DMS79 (cell line): Measurements from ENCODE around the gene HSPG2.
"Not testable (repeated sequence)": the region's sequence is repeated elsewhere in the genome, so short reads cannot be mapped to it uniquely, and the experiment has no call there.

Source experiments
- DNase-seq: peaks from one replicate; lab custom pipeline; 2025; lab: John Stamatoyannopoulos, UW

Gene HSPG2

DNA sequence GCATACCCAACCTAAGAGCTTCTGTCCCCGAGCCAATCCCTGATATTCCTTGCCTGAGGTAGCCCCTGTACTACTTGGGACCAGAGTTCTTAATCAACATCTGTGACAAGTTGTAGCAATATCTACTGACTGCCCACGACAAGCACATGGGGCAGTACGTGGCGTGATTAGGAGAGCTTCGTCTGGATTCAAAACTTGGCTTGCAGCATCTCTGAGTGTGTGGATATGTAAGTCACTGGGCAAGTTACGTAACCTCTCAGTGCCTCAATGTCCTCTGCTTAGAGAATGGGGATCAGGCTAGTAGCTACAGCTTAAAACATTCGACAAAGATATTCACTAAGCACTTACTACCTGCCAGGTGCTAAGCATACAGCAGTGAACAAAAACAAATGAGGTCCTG, 5.0 kb downstream of the HSPG2 start:
- DNase-seq, result no peak

DNA sequence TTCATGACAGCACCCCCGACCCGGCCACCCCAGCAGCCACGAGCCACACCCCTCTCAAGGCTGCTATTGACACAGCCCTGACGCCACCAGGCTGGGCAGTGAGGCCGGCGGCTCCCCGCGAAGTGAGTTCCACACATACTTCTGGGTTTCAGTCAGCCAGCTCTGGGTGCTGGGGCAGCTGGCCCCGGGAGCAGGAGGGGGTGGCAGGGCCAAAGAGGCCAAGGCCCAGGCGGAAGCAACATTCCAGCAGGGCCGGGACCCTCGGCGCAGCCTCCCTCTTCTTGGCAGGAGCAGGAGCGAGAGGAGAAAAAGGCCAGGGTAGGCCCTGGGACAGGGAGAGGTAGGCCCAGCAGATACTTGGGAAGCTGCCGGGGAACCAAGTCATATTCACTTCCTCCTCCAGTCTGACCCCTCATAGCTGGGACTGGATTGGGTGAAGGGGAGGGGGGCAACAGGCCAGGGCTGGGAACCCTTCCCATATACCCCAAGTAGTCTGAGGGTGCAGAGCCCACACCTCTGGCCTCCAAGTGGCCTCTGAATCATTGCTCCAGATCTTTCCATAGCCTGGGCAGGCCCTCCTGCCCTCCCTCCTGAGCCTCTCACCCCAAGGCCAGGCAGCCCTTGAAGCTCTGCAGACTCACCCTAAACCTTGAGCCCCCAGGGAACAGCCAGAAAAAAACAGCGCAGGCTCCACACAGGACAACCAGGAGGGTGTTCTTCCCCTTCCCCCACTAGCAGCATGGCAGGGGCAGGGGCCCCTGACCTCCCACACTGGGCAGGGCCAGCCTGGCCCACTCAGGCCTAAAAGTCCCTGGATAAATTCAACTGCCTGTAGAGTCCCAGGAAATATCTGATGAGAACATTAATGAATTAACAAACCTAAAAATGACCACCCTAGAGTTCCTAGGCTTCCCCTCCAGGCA, 5.7 kb downstream of the HSPG2 start:
- no peak for DNase-seq

DNA sequence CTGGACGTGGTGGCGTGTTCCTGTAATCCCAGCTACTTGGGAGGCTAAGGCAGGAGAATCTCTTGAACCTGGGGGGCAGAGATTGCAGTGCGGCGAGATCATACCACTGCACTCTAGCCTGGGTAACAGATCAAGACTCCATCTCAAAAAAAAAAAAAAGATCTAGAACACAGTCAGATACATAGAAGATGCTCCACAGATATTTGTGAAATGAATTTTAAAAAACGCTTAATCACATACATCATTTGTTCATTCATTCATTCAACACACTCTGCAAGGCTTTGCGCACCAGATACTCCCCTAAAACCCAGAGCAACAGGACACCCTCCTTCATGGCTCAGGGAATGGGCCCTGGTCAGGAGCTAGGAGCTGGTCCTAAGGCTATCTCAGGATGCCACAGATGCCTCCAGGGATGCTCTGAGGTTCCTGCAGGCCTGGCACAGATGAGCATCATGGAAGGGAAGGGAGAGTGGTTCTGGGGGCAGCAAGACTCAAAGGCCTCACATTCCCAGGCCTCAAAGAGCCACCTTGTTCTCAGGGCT, 6.4 kb downstream of the HSPG2 start:
- DNase-seq, result no peak

GRCh38 chr1:21930080-21930571, 7.0 kb downstream of the HSPG2 start:
- DNase-seq, result no peak

DNA sequence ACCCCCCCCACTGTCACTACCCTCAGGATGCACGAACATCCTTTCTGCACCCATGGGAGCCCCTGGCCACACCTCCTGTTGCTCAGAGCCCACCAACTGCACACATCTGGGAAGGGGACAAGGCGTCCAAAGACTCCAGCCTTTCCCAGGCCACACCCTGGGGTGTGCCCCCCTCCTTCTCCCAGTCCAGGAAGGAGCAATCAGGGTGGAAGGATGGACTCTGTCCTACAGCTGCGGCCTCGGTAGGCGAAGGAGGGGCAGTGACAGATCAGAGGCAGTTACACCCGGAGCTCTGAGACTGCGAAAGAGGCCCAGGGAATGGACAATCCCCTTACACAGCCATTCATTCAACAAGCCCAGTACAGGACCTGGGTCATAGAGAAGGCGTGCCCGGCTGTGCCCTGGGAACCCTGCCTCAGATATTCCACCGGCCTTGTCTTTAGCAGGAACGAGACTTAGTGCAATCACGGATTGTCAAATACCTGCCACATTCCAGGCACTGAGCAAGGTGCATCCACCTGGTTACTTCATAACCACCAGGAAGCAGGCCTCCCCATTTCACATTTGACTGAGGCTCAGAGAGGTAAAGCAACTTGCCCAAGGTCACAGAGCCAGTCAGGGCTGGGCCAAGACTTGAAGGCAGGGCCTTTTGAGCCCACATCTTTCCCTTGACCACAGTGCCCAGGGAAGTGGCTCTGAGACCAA, 9.4 kb downstream of the HSPG2 start:
- no peak for DNase-seq

DNA sequence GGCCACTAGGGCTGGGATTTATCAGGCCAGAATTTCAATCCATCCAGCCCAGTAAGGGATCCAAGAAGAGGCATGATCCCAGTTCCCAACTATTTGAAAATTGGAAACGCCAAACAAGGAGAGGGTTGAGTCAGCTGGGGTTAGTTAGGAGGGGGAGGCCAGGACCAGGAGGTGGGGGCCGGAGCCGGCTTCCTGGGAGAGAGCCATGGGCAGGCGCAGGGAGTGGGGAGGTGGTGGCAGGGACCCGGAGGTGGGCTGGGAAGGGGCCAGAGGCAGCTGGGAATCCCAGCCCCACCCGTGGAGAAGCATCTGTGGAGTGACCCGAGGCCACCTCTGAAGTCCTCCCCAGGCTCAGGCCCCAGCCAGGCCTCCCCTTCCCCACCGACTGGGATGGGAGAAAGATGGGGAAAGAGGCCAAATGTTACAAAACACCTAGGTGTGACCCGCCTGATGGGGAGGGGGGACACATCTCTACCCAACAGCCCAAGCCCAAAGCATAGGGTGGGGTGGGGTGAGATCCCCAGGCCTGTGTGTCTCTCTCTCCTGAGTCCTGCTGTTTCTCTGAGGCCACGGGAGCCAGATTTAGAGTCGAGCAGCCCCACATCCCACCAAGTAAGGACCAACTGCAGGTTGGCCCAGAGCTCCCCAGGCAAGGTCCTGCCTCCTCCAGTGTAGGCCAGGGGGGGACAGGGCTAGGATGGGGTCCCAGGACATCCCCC, 10.1 kb downstream of the HSPG2 start:
- DNase-seq, result no peak

DNA sequence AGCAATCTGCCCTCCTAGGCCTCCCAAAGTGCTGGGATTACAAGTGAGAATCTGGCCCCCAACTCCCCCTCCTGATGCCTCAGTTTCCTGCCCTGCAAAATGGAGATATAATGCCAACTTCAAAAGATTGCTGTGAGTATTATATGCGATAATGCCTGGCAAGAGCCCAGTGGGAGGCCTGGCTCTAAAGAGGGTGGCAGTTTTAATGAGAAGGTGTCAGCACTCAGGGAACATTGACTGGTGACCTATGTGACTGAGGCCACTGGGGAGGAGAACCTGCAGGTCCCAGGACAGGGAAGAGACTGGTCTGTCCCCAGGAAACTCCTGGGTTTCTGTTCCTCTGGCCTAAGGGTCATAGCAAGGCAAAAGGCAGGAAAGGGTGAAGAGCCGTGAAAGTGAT, 11.0 kb downstream of the HSPG2 start:
- no peak for DNase-seq

GRCh38 chr1:21925334-21925940, 11.7 kb downstream of the HSPG2 start:
- DNase-seq, result no peak

DNA sequence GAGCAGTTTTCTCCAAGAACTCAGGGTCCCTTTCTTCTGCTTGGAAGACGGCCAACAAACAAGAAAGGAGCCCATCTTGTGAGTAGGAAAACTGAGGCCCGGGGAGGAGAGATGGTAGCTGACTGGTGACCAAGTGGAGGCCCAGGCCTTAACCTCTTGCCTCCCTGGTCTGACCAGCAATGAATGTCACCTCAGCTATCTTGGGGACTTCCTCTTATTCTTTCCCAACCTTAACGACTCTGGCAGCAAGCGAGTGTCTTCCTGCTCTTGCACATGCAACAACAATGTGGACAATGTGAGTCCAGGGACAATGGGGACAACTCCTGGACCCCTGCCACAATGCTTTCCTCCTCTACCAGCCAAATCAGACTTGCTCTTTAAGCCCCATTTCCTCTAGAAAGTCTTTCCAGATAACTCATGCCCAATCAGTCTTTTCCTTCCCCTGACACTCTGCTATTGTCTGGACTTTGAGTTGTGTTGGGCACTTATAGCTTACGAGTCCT, 12.6 kb downstream of the HSPG2 start:
- DNase-seq, result no peak

GRCh38 chr1:21922090-21923013, 14.8 kb downstream of the HSPG2 start:
- DNase-seq, result no peak

DNA sequence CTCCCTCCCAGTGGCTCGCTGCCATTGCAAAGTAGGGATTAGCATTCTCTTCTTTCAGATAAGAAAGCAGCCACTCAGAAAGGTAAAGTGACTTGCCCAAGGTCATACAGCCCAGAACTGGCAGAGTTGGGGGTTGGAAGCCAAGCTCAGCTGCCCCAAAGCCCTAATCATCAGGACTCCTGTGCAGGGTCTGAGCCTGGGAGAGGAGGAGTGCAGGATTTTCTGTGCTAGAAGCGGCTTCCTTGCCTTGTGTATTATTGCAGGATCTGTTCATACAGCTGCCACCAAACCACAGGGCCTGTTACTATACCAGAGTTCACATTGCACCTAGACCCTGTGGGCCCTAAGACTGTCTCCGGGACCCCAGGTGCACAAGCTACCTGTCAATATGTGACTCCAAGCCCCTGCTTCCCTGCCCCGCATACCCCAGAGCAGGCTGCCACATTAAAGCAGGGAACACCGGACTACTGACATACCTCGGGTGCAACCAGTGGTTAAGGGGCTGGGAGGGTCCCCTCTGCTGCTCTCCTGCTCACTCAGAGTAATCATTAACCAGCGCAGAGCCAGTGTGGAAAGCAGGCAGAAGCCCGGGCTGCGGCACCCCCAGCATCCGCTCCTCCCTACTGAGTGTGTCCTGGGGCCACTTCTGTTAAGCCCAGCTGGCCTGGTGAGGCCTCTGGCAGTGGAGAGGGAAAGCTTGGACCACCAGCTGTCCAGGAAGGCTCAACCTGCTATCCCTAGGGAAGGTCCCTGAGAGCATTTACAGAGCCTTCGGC, 15.8 kb downstream of the HSPG2 start:
- DNase-seq, result no peak

- DNase-seq, result no peak
These were observed 17.6 kb downstream of the HSPG2 start for GRCh38 chr1:21919520-21919919.

- not testable (repeated sequence) for DNase-seq
These were observed 19.9 kb downstream of the HSPG2 start for GRCh38 chr1:21917239-21917631.

GRCh38 chr1:21916447-21917238, 20.5 kb downstream of the HSPG2 start:
- DNase-seq, result no peak

GRCh38 chr1:21914880-21915640, 22.1 kb downstream of the HSPG2 start:
- peak; percentile 71 for DNase-seq

- peak; percentile 63 for DNase-seq
These were observed 22.7 kb downstream of the HSPG2 start for GRCh38 chr1:21914450-21914849.

- DNase-seq, result no peak
These were observed 23.3 kb downstream of the HSPG2 start for GRCh38 chr1:21913763-21914162.

DNA sequence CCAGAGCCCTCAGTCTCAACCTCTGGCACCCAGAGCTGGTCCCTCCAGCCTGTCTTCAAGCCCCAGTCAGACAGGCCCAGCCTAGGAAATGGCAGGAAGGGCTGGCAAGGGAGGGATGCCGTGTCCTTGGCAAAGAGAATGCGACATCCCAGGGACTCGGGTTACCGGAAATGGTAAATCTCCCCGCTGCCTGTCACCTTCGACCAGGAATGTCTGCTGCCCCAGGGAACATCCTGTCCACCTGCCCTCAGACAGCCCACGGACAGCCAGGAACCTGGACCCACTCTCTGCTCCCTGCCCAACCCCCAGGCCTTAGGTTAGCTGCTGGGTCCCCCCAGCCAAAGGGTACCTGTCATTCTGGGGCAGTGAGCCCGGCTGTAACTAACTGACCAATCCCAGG, 23.9 kb downstream of the HSPG2 start:
- DNase-seq, result no peak
